Heart left ventricle (tissue), 16 donors: ENCODE results near the gene GIT2. TPM values are rescaled to one million over a fixed set of nuclear protein-coding genes. Genes with fewer than 3 reads are reported as not detected.

ENCODE experiments used
- ATAC-seq, 4 donors: fragments of 200-7000 bp; cut with Tn5 transposase; one replicate each; pipeline ENCODE4 v1.9.1; 2020 to 2022; ENCODE audit warnings: moderate library complexity in 4 of 4, mild to moderate bottlenecking in 3 of 4, moderate number of reproducible peaks in 1 of 4
- DNase-seq, 5 donors: peaks; one replicate each; pipeline ENCODE4 v3.0.0-alpha.2; 2020
- H3K27ac ChIP-seq, 12 donors: fragments of 200-600 bp; sonication (generic) in 4 of 12; one replicate each; pipeline versions ENCODE4 v1.5.0 to v1.8.0; 2016 to 2022; ENCODE audit warnings: mild to moderate bottlenecking in 2 of 12
- H3K27me3 ChIP-seq, 9 donors: fragments of 200-600 bp; sonication (generic) in 2 of 9; one replicate each; pipeline versions ENCODE4 v1.5.1 to v1.8.0; 2016 to 2022; ENCODE audit warnings: mild to moderate bottlenecking in 3 of 9
- H3K36me3 ChIP-seq, 9 donors: fragments of 200-600 bp; sonication (generic) in 2 of 9; one replicate each; pipeline versions ENCODE4 v1.5.0 to v1.8.0; 2018 to 2022; ENCODE audit warnings: mild to moderate bottlenecking in 2 of 9
- H3K4me1 ChIP-seq, 12 donors: fragments of 200-600 bp; sonication (generic) in 4 of 12; one replicate each; pipeline versions ENCODE4 v1.5.0 to v1.8.0; 2016 to 2022; ENCODE audit warnings: mild to moderate bottlenecking in 3 of 12
- H3K4me3 ChIP-seq, 12 donors: fragments of 200-600 bp; sonication (generic) in 4 of 12; one replicate each; pipeline versions ENCODE4 v1.5.0 to v1.8.0; 2017 to 2022; ENCODE audit warnings: mild to moderate bottlenecking in 9 of 12, moderate library complexity in 4 of 12
- H3K9me3 ChIP-seq, 12 donors: fragments of 200-600 bp; sonication (generic) in 4 of 12; one replicate each; pipeline versions ENCODE4 v1.5.0 to v1.8.0; 2016 to 2022; ENCODE audit warnings: mild to moderate bottlenecking in 1 of 12
- POLR2A ChIP-seq, 2 donors: fragments of 450-650 bp; IDR thresholded peaks; one replicate each; pipeline ENCODE4 v1.6.1; 2017; ENCODE audit warnings: antibody characterized with exemption in 2 of 2, mild to moderate bottlenecking in 2 of 2, moderate library complexity in 2 of 2
- WGBS, 4 donors: extraction: QIAGEN DNeasy Blood & Tissue Kit in 2 of 4; methylation state at CpG; one replicate each; pipeline versions ENCODE4 v1.1.5 to v1.1.7; 2013 to 2018; 5-methylcytosine and 5-hydroxymethylcytosine counted together
- intact Hi-C, 10 donors: fragments of 100-400 bp; cut with DNase I; formaldehyde crosslinking; loops; one replicate each; pipeline versions ENCODE4 v1.11.1 to v1.14.2; 2022
- polyA plus RNA-seq, 2 donors: library from polyadenylated mRNA; stranded (reverse); fragments of 200-250 nt; gene quantifications; one replicate each; pipeline ENCODE4 v1.2.3, GENCODE V29; 2013
- total RNA-seq, 9 donors: library from RNA; depleted of rRNA in 2 of 9; stranded (reverse); fragments of >200 nt in 2 of 9; fragmentation: NEBNext Ultra II Directional in 3 of 9; extraction: Animal tissue kit (Norgen Biotek cat#: 25700) in 3 of 9; gene quantifications; one replicate each; pipeline versions ENCODE4 v1.1.0 to v1.2.4, GENCODE V29; 2016 to 2023
- TF ChIP-seq, protein P1 (sequence below), 12 donors: fragments of 200-600 bp; sonication (generic) in 4 of 12; IDR thresholded peaks; one replicate each; pipeline versions ENCODE4 v1.5.0 to v1.8.0; 2018 to 2022; ENCODE audit warnings: antibody characterized with exemption in 12 of 12, mild to moderate bottlenecking in 5 of 12
- donor health status: ischemic (EF 13 %, LVEDD 7.1; RV severe dilation, severe dysfunction).
- donor health status: healthy with polysubstance abuse.
- donor health status: DM: no; HTN: yes; CAD: no.
- donor health status: DM: no; HTN: no; CAD: no.
- donor health status: ischemic (EF 25% LVEDD 6.9; RV normal size, moderate dysfunction).
- donor health status: ischemic (EF 25% LVEDD 5.7; RV mildly dilated, moderate dysfunction).
- donor health status: healthy.
- donor health status: DM: yes; HTN: yes; CAD: no.
- donor health status: ischemic (EF 35%, LVEDD 5.7; RV mildly dilated, moderate dysfunction).
- donor health status: nonischemic (EF 11% LVEDD 7.7; RV severe dilation, severe dysfunction).
- donor health status: DM: yes; HTN: yes; CAD: no.
- donor health status: PGD.
- donor health status: ischemic (EF 29% LVEDD 5.4; RV normal size, mild dysfunction).
- donor health status: nonischemic (EF 23%, LVEDD 6.1; RV moderate dilation, normal function).

Gene GIT2
- total and polyA plus RNA-seq, 11 donors = 17.4 to 56.7 (median 36.2) TPM

- WGBS, 4 donors = 93 to 97% (median 94%) methylated on average over 4 of the region's 4 CpGs
- no peak for ATAC-seq
- TF ChIP-seq POLR2A (IDR thresholded peaks at IDR 0.05) = no peak
- TF ChIP-seq, protein P1, sequence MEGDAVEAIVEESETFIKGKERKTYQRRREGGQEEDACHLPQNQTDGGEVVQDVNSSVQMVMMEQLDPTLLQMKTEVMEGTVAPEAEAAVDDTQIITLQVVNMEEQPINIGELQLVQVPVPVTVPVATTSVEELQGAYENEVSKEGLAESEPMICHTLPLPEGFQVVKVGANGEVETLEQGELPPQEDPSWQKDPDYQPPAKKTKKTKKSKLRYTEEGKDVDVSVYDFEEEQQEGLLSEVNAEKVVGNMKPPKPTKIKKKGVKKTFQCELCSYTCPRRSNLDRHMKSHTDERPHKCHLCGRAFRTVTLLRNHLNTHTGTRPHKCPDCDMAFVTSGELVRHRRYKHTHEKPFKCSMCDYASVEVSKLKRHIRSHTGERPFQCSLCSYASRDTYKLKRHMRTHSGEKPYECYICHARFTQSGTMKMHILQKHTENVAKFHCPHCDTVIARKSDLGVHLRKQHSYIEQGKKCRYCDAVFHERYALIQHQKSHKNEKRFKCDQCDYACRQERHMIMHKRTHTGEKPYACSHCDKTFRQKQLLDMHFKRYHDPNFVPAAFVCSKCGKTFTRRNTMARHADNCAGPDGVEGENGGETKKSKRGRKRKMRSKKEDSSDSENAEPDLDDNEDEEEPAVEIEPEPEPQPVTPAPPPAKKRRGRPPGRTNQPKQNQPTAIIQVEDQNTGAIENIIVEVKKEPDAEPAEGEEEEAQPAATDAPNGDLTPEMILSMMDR (IDR thresholded peaks at IDR 0.05) = no peak
- H3K4me3 ChIP-seq = no peak overlapping the region
- peaks cover 0 to 98% (median 60%) of the 10 kb centered on the region in 9 donors for H3K36me3 ChIP-seq
- no peaks in the 10 kb centered on the region for H3K9me3 ChIP-seq
- no peak overlapping the region for H3K27ac ChIP-seq
- DNase-seq = no peak
- intact Hi-C loops = no loop called here
- H3K27me3 ChIP-seq = no peaks in the 10 kb centered on the region
- peaks cover 0 to 29% (median 21%) of the 10 kb centered on the region in 12 donors for H3K4me1 ChIP-seq
Measured at GRCh38 chr12:110020956-110021355, 24.8 kb upstream of the GIT2 start.

DNA sequence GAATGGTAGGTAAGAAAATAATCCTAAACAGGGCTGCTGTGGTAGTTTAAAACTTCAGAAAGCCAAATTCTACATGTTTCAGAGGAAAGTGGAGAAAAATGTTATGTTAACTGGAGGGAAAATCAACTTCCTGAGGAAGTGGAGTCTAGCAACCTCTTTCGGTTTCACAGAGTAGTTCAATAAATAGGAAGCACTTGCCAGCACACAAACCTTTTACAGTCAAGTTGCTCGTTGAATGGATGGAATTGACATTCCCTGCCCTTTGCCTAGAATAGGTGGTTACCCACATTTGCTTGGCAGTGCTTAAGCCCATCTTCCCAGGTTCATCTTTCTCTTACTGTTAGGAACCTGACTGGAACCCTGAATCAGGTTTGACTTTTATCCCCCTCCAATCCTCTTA, 19.0 kb upstream of the GIT2 start:
- TF ChIP-seq POLR2A (IDR thresholded peaks at IDR 0.05) = no peak
- TF ChIP-seq, protein P1 (IDR thresholded peaks at IDR 0.05) = peak in 4 of 12 donors; percentile 6 to 24 (median 14)
- Histone ChIP-seq H3K36me3 (peaks cover 0 to 81% (median 74%) of the 10 kb centered on the region in 9 donors), H3K9me3 (no peaks in the 10 kb centered on the region), H3K4me3 (no peak overlapping the region), H3K27ac (peak overlapping the region in 2 of 12 donors; percentile 12 to 81), H3K4me1 (peaks cover 0 to 41% (median 0%) of the 10 kb centered on the region in 12 donors), H3K27me3 (no peaks in the 10 kb centered on the region)
- ATAC-seq (peak in 1 of 4 donors; percentile 37), DNase-seq (no peak)
- WGBS, 4 donors = 49 to 61% (median 58%) methylated on average over 2 of the region's 2 CpGs
- intact Hi-C loops = no loop called here

- Histone ChIP-seq H3K27ac (peak overlapping the region in 1 of 12 donors; percentile 71), H3K36me3 (peaks cover 0 to 56% (median 49%) of the 10 kb centered on the region in 9 donors), H3K9me3 (peaks cover 0 to 3% (median 0%) of the 10 kb centered on the region in 12 donors), H3K4me1 (peaks cover 0 to 41% (median 0%) of the 10 kb centered on the region in 12 donors), H3K27me3 (no peaks in the 10 kb centered on the region), H3K4me3 (no peak overlapping the region)
- DNase-seq (no peak), ATAC-seq (no peak)
- no peak for TF ChIP-seq POLR2A (IDR thresholded peaks at IDR 0.05)
- TF ChIP-seq, protein P1 (IDR thresholded peaks at IDR 0.05) = no peak
- intact Hi-C loops = no loop called here
- 86 to 93% (median 91%) methylated on average over 4 of the region's 4 CpGs for WGBS, 4 donors
Measured at GRCh38 chr12:110012659-110013058, 16.5 kb upstream of the GIT2 start.

DNA sequence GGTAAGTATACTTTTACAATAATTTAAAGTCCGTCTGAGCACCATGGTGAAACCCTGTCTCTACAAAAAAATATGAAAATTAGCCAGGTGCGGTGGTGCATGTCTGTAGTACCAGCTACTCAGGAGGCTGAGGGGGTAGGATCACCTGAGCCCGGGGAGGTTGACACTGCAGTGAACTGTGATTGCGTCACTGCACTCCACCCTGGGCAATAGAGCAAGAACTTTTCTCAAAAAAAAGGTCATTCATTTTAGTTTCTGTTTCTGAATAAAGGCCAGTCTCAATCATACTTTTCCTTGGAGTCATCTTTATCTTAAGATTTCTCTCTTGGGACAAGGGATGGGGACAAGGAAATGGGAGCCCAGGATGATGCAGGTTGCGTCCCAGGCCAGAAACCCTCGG, 16.0 kb upstream of the GIT2 start:
- H3K27ac ChIP-seq = peak overlapping the region in 1 of 12 donors; percentile 71
- H3K9me3 ChIP-seq = peaks cover 0 to 6% (median 0%) of the 10 kb centered on the region in 12 donors
- DNase-seq = no peak
- TF ChIP-seq, protein P1 (IDR thresholded peaks at IDR 0.05) = no peak
- ATAC-seq = peak in 1 of 4 donors; percentile 34
- 85 to 92% (median 87%) methylated on average over 6 of the region's 6 CpGs for WGBS, 4 donors
- intact Hi-C loops = no loop called here
- no peak overlapping the region for H3K4me3 ChIP-seq
- no peaks in the 10 kb centered on the region for H3K27me3 ChIP-seq
- peaks cover 0 to 51% (median 44%) of the 10 kb centered on the region in 9 donors for H3K36me3 ChIP-seq
- peaks cover 0 to 41% (median 0%) of the 10 kb centered on the region in 12 donors for H3K4me1 ChIP-seq
